Measurements from ENCODE around the gene B4GALT6.

DNA sequence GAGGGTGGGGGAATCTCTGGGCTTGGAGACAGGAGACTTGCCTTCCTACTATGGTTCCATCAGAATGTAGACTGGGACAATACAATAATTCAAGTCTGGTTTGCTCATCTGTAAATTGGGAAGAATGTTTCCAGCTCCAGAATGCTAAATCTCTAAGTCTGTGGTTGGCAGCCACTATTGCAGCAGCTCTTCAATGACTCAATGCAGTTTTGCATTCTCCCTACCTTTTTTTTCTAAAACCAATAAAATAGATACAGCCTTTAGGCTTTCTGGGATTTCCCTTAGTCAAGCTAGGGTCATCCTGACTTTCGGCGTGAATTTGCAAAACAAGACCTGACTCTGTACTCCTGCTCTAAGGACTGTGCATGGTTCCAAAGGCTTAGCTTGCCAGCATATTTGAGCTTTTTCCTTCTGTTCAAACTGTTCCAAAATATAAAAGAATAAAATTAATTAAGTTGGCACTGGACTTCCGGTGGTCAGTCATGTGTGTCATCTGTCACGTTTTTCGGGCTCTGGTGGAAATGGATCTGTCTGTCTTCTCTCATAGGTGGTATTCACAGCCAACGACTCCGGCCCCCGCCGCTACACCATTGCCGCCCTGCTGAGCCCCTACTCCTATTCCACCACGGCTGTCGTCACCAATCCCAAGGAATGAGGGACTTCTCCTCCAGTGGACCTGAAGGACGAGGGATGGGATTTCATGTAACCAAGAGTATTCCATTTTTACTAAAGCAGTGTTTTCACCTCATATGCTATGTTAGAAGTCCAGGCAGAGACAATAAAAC lies 86.2 kb downstream of the B4GALT6 start:
- TF ChIP-seq EZH2 (IDR thresholded peaks at IDR 0.05), result no peak
- TF ChIP-seq YY1 (IDR thresholded peaks at IDR 0.05; ENCODE audit: extremely low read depth, insufficient replicate concordance, low read depth, low read length), result no peak
- TF ChIP-seq POLR2A (IDR thresholded peaks at IDR 0.05; ENCODE audit: borderline replicate concordance, extremely low read depth, insufficient read depth, insufficient read length), result no peak
- TF ChIP-seq POLR2AphosphoS5 (IDR thresholded peaks at IDR 0.05; ENCODE audit: low read depth, low read length), result no peak
- TF ChIP-seq ZFX (IDR thresholded peaks at IDR 0.05), result no peak
- TF ChIP-seq CTCF (IDR thresholded peaks at IDR 0.05 in 2 of 3, conservative IDR thresholded peaks at IDR 0.05 in 1 of 3; ENCODE audit: borderline replicate concordance in 1 of 3, insufficient read depth in 1 of 3, low read depth in 2 of 3, low read length in 2 of 3), result no peak
